Ishikawa (cell line): Measurements from ENCODE around the gene TTLL10.

ENCODE experiments used
- CEBPB ChIP-seq: IDR thresholded peaks from 2 replicates; pipeline ENCODE4 v1.6.1; 2012
- CREB1 ChIP-seq: IDR thresholded peaks from 2 replicates; pipeline ENCODE4 v1.6.1; 2012; ENCODE audit warnings: low read depth
- EGR1 ChIP-seq: IDR thresholded peaks from 2 replicates; pipeline ENCODE4 v1.6.1; 2012
- EP300 ChIP-seq: IDR thresholded peaks from 2 replicates; pipeline ENCODE4 v1.6.1; 2012; ENCODE audit warnings: borderline replicate concordance
- FOXM1 ChIP-seq: IDR thresholded peaks from 2 replicates; pipeline ENCODE4 v1.6.1; 2012; ENCODE audit warnings: low read depth, borderline replicate concordance
- MAX ChIP-seq: IDR thresholded peaks from 2 replicates; pipeline ENCODE4 v1.6.1; 2012
- NFIC ChIP-seq: IDR thresholded peaks from 2 replicates; pipeline ENCODE4 v1.6.1; 2012
- RAD21 ChIP-seq: IDR thresholded peaks from 2 replicates; pipeline ENCODE4 v1.6.1; 2012; ENCODE audit warnings: low read depth
- REST ChIP-seq: IDR thresholded peaks from 2 replicates; pipeline ENCODE4 v1.6.1; 2012; ENCODE audit warnings: low read depth, mild to moderate bottlenecking
- TAF1 ChIP-seq: IDR thresholded peaks from 2 replicates; pipeline ENCODE4 v1.6.1; 2012; ENCODE audit warnings: low read depth, mild to moderate bottlenecking
- TCF12 ChIP-seq: IDR thresholded peaks from 2 replicates; pipeline ENCODE4 v1.6.1; 2012; ENCODE audit warnings: low read depth
- TEAD4 ChIP-seq: IDR thresholded peaks from 2 replicates; pipeline ENCODE4 v1.6.1; 2012
- YY1 ChIP-seq: IDR thresholded peaks from 2 replicates; pipeline ENCODE4 v1.6.1; 2012; ENCODE audit warnings: low read depth

GRCh38 chr1:1125945-1126344 is 47.7 kb upstream of the TTLL10 start:
- TF ChIP-seq FOXM1 (no peak), TEAD4 (no peak), EP300 (no peak), REST (no peak), CEBPB (no peak), NFIC (no peak), TAF1 (no peak), TCF12 (no peak), EGR1 (no peak), RAD21 (no peak), MAX (no peak), CREB1 (no peak), YY1 (no peak)
